ENCODE measurements around the gene FGF10.

The FGF10 gene

GRCh38 chr5:44360919-44361318 lies 28.3 kb downstream of the FGF10 start:
- no peak for TF ChIP-seq CTCF (conservative IDR thresholded peaks at IDR 0.05; ENCODE audit: low read depth, low read length)
- no peak overlapping the region for H3K4me3 ChIP-seq (ENCODE audit: low read length)
- no peak for DNase-seq (ENCODE audit: low read depth)

DNA sequence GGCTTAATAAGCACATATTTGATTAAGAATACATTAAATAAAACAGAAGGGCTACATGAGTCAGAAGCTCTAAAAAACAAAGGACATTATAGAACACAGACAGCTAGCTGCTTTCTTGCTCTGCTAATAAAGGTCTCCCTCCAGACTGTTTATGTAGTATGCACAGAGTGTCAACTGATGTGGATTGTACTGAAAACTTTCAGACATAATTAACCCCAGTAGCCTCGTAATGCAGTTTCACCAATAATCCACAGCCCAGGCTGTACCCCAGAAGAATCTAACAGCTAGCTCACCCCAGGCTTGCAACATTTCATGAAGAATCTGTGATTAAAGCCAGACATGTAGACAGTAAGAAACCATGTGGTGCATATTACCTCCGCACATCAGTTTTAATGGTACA lies 30.8 kb downstream of the FGF10 start:
- H3K4me3 ChIP-seq (ENCODE audit: low read length), result no peak overlapping the region
- TF ChIP-seq CTCF (conservative IDR thresholded peaks at IDR 0.05; ENCODE audit: low read depth, low read length), result no peak

GRCh38 chr5:44356231-44356630 lies 33.0 kb downstream of the FGF10 start:
- no peak overlapping the region for H3K4me3 ChIP-seq (ENCODE audit: low read length)
- DNase-seq (ENCODE audit: low read depth), result no peak
- TF ChIP-seq CTCF (conservative IDR thresholded peaks at IDR 0.05; ENCODE audit: low read depth, low read length), result no peak

More for the DNA sequence above, 30.8 kb downstream of the FGF10 start:
- no peak for DNase-seq (ENCODE audit: low read depth)

GRCh38 chr5:44345871-44346270 lies 43.3 kb downstream of the FGF10 start:
- TF ChIP-seq CTCF (conservative IDR thresholded peaks at IDR 0.05; ENCODE audit: low read depth, low read length), result no peak
- H3K4me3 ChIP-seq (ENCODE audit: low read length), result no peak overlapping the region
- no peak for DNase-seq (ENCODE audit: low read depth)

- no peak for TF ChIP-seq CTCF (conservative IDR thresholded peaks at IDR 0.05; ENCODE audit: low read depth, low read length)
- no peak overlapping the region for H3K4me3 ChIP-seq (ENCODE audit: low read length)
- DNase-seq (ENCODE audit: low read depth), result no peak
These were observed 52.5 kb downstream of the FGF10 start for GRCh38 chr5:44336708-44337107.

DNA sequence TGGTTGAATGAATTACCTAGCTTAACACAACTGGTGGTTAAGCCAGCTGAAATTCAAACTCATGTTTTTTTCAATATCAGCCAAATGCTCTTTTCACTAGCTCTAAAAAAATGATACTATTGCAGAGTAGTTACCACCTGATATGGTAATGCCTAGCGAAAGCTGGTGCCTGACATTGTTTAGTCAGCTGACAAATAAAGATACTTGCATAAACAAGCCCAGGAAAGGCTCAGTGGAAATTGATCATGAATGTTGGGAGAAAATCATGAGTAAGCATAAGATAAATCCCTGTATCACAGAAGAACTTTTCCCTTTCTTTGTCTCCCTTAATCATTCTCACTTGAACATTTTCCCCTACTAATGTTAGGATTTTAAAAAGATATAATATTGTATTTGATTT lies 54.6 kb downstream of the FGF10 start:
- no peak for TF ChIP-seq CTCF (conservative IDR thresholded peaks at IDR 0.05; ENCODE audit: low read depth, low read length)
- H3K4me3 ChIP-seq (ENCODE audit: low read length), result no peak overlapping the region
- DNase-seq (ENCODE audit: low read depth), result peak; percentile 11

DNA sequence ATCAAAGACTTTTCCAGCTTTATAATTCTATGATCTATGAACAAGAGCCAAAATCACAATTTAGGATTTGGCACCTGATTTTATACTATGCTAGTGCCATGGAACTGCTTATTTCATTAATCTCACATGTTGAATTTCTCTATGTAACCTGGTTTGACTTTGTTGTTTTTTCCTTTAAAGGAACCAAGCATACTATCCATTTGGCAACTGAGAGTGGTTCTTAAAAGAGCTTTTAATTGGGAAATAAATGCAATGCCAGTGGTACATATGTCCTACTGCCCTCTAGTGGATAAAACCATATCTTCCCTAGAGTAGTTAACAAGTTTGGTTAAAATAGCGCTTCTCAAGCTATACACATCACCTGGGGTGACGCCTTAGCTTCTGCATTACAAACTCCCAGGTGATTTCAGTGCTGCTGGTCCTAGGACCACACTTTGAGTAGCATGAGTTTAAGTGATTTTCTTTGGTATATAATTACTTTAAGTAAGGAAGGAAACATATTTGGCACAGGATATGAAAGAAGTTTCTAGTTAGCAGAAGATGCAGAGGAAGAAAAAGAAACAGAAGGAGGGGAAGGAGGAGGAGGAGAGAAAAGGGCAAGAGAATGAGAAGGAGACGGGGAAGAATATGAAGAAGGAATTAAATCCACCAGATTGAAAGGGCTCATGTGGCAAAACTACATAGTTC lies 56.8 kb downstream of the FGF10 start:
- TF ChIP-seq CTCF (conservative IDR thresholded peaks at IDR 0.05; ENCODE audit: low read depth, low read length), result peak; percentile 61
- peak; percentile 5 for DNase-seq (ENCODE audit: low read depth)
- no peak overlapping the region for H3K4me3 ChIP-seq (ENCODE audit: low read length)

Measured in retinal pigment epithelial cell (primary cell).